GM23338 (cell line): ENCODE measurements around the gene VDAC1. TPM values are rescaled to one million over a fixed set of nuclear protein-coding genes. Genes with fewer than 3 reads are reported as not detected.
A peak's percentile ranks its signal among the peaks of the same experiment; 100 is the strongest.

Experiments used
- ATAC-seq: fragments of 200-7000 bp; cut with Tn5 transposase; 3 replicates; pipeline ENCODE4 v1.9.1; 2020
- DNase-seq: peaks from one replicate; pipeline ENCODE4 v3.0.0-alpha.2; 2015; ENCODE audit warnings: low spot score
- H2AFZ ChIP-seq: fragments of 200-600 bp; sonication (generic); 2 replicates; pipeline ENCODE4 v1.8.0; 2016; ENCODE audit warnings: antibody characterized with exemption, mild to moderate bottlenecking, moderate library complexity
- H3F3A ChIP-seq: fragments of 200-600 bp; sonication (generic); replicated peaks from 2 replicates; pipeline ENCODE4 v1.8.0; 2017; ENCODE audit warnings: antibody characterized with exemption, mixed run types, low read depth
- H3K27ac ChIP-seq: fragments of 200-600 bp; sonication (generic); 2 replicates; pipeline ENCODE4 v1.6.1; 2016; ENCODE audit warnings: low read depth
- H3K27me3 ChIP-seq: fragments of 200-600 bp; sonication (generic); 2 replicates; pipeline ENCODE4 v1.8.0; 2016; ENCODE audit warnings: mild to moderate bottlenecking, mixed run types, moderate library complexity; ENCODE audit not compliant: insufficient read depth
- H3K36me3 ChIP-seq: fragments of 200-600 bp; sonication (generic); 2 replicates; pipeline ENCODE4 v1.8.0; 2016; ENCODE audit warnings: mild to moderate bottlenecking; ENCODE audit not compliant: insufficient read depth
- H3K4me1 ChIP-seq: fragments of 200-600 bp; sonication (generic); 2 replicates; pipeline ENCODE4 v1.8.0; 2016; ENCODE audit warnings: mild to moderate bottlenecking, moderate library complexity; ENCODE audit not compliant: insufficient read depth
- H3K4me2 ChIP-seq: fragments of 200-600 bp; sonication (generic); 2 replicates; pipeline ENCODE4 v1.7.1; 2017; ENCODE audit warnings: mixed run types
- H3K4me3 ChIP-seq: fragments of 200-600 bp; sonication (generic); 2 replicates; pipeline ENCODE4 v1.6.1; 2016; ENCODE audit warnings: mixed run types
- H3K79me2 ChIP-seq: fragments of 200-600 bp; sonication (generic); replicated peaks from 2 replicates; pipeline ENCODE4 v1.8.0; 2017; ENCODE audit warnings: mild to moderate bottlenecking; ENCODE audit not compliant: insufficient read depth
- H3K9me2 ChIP-seq: fragments of 200-600 bp; sonication (generic); 2 replicates; pipeline ENCODE4 v1.8.0; 2017; ENCODE audit not compliant: insufficient read depth
- H4K20me1 ChIP-seq: fragments of 200-600 bp; sonication (generic); replicated peaks from 2 replicates; pipeline ENCODE4 v1.8.0; 2017; ENCODE audit warnings: mild to moderate bottlenecking; ENCODE audit not compliant: insufficient read depth
- H3K27ac Mint-ChIP-seq: 2 replicates; pipeline ENCODE4 v1.8.0; 2020; ENCODE audit warnings: inconsistent platforms, mild to moderate bottlenecking, moderate library complexity, mixed read lengths
- H3K27me3 Mint-ChIP-seq: 3 replicates; pipeline ENCODE4 v1.8.0; 2022; ENCODE audit warnings: low read depth, mild to moderate bottlenecking, moderate library complexity, mixed read lengths, inconsistent platforms; ENCODE audit not compliant: insufficient read depth, poor library complexity
- H3K36me3 Mint-ChIP-seq: 3 replicates; pipeline ENCODE4 v1.8.0; 2021; ENCODE audit warnings: low read depth, mild to moderate bottlenecking, inconsistent platforms, moderate library complexity, mixed read lengths
- H3K4me1 Mint-ChIP-seq: 3 replicates; pipeline ENCODE4 v1.8.0; 2020; ENCODE audit warnings: mild to moderate bottlenecking, inconsistent platforms, mixed read lengths
- H3K4me3 Mint-ChIP-seq: 3 replicates; pipeline ENCODE4 v1.8.0; 2021; ENCODE audit warnings: moderate library complexity, mild to moderate bottlenecking, inconsistent platforms, mixed read lengths
- H3K9me3 Mint-ChIP-seq: 3 replicates; pipeline ENCODE4 v1.8.0; 2020; ENCODE audit warnings: moderate library complexity, mild to moderate bottlenecking, inconsistent platforms, mixed read lengths
- STAT1 ChIP-seq: IDR thresholded peaks from one replicate; pipeline ENCODE4 v1.6.1; 2016; ENCODE audit warnings: antibody characterized with exemption; ENCODE audit not compliant: unreplicated experiment
- polyA plus RNA-seq: library from polyadenylated mRNA; unstranded; fragments of >200 nt; fragmentation: Nextera tagmentation; extraction: Ambion mirVana; gene quantifications from 2 replicates; pipeline ENCODE4 v1.2.1, GENCODE V29; 2016
- total RNA-seq: library from RNA; depleted of rRNA; stranded (reverse); fragments of >200 nt; shearing (Covaris generic); gene quantifications from 2 replicates; pipeline ENCODE4 v1.2.3, GENCODE V29; 2014
- TF ChIP-seq, protein P1 (sequence below): fragments of 250-450 bp; sonication (Bioruptor Pico); IDR thresholded peaks from 2 replicates; pipeline ENCODE4 v1.5.0; 2020; ENCODE audit warnings: mild to moderate bottlenecking, moderate library complexity
- TF ChIP-seq, protein P2 (sequence below): IDR thresholded peaks from 2 replicates; pipeline ENCODE4 v1.6.1; 2016; ENCODE audit warnings: antibody characterized with exemption

The VDAC1 gene
- total and polyA plus RNA-seq, 2 experiments from 2014 or later: 300 to 329 TPM

DNA sequence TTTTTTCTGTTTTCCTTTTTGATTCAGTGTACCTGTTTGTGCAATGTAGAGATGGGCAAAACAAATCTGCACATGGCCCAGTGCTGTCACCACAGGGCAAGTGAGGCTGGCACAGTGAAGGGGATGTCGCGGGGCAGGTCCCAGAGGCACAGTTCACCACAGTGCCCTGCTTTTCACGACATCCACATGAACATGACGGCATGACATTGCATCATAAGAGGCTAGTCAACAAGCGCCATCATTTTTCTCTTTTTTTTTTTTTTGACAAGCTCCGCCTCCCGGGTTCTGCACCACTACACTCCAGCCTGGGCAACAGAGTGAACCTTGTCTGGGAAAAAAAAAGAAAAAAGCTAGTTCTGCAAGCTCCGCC lies 42.9 kb upstream of the VDAC1 start:
- H3K4me1 Mint-ChIP-seq: peaks cover 37% of the 10 kb centered on the region
- H3K27me3 Mint-ChIP-seq: peaks cover 29% of the 10 kb centered on the region
- Histone ChIP-seq H3K27ac (no peak overlapping the region), H3K27me3 (no peaks in the 10 kb centered on the region), H2AFZ (0 out of 2 replicates have a peak overlapping the region, but pooled peaks have one; percentile 28), H3K4me1 (peaks cover 40% of the 10 kb centered on the region), H3K4me2 (peak overlapping the region; percentile 72), H4K20me1 (no peaks in the 10 kb centered on the region), H3F3A (peaks cover 4% of the 10 kb centered on the region), H3K36me3 (no peaks in the 10 kb centered on the region), H3K9me2 (no peaks in the 10 kb centered on the region), H3K79me2 (no peaks in the 10 kb centered on the region), H3K4me3 (no peak overlapping the region)
- no peak overlapping the region for H3K4me3 Mint-ChIP-seq
- no peaks in the 10 kb centered on the region for H3K9me3 Mint-ChIP-seq
- ATAC-seq (peak; percentile 4; the same call in 1 of the 3 replicates), DNase-seq (no peak)
- TF ChIP-seq, protein P1, sequence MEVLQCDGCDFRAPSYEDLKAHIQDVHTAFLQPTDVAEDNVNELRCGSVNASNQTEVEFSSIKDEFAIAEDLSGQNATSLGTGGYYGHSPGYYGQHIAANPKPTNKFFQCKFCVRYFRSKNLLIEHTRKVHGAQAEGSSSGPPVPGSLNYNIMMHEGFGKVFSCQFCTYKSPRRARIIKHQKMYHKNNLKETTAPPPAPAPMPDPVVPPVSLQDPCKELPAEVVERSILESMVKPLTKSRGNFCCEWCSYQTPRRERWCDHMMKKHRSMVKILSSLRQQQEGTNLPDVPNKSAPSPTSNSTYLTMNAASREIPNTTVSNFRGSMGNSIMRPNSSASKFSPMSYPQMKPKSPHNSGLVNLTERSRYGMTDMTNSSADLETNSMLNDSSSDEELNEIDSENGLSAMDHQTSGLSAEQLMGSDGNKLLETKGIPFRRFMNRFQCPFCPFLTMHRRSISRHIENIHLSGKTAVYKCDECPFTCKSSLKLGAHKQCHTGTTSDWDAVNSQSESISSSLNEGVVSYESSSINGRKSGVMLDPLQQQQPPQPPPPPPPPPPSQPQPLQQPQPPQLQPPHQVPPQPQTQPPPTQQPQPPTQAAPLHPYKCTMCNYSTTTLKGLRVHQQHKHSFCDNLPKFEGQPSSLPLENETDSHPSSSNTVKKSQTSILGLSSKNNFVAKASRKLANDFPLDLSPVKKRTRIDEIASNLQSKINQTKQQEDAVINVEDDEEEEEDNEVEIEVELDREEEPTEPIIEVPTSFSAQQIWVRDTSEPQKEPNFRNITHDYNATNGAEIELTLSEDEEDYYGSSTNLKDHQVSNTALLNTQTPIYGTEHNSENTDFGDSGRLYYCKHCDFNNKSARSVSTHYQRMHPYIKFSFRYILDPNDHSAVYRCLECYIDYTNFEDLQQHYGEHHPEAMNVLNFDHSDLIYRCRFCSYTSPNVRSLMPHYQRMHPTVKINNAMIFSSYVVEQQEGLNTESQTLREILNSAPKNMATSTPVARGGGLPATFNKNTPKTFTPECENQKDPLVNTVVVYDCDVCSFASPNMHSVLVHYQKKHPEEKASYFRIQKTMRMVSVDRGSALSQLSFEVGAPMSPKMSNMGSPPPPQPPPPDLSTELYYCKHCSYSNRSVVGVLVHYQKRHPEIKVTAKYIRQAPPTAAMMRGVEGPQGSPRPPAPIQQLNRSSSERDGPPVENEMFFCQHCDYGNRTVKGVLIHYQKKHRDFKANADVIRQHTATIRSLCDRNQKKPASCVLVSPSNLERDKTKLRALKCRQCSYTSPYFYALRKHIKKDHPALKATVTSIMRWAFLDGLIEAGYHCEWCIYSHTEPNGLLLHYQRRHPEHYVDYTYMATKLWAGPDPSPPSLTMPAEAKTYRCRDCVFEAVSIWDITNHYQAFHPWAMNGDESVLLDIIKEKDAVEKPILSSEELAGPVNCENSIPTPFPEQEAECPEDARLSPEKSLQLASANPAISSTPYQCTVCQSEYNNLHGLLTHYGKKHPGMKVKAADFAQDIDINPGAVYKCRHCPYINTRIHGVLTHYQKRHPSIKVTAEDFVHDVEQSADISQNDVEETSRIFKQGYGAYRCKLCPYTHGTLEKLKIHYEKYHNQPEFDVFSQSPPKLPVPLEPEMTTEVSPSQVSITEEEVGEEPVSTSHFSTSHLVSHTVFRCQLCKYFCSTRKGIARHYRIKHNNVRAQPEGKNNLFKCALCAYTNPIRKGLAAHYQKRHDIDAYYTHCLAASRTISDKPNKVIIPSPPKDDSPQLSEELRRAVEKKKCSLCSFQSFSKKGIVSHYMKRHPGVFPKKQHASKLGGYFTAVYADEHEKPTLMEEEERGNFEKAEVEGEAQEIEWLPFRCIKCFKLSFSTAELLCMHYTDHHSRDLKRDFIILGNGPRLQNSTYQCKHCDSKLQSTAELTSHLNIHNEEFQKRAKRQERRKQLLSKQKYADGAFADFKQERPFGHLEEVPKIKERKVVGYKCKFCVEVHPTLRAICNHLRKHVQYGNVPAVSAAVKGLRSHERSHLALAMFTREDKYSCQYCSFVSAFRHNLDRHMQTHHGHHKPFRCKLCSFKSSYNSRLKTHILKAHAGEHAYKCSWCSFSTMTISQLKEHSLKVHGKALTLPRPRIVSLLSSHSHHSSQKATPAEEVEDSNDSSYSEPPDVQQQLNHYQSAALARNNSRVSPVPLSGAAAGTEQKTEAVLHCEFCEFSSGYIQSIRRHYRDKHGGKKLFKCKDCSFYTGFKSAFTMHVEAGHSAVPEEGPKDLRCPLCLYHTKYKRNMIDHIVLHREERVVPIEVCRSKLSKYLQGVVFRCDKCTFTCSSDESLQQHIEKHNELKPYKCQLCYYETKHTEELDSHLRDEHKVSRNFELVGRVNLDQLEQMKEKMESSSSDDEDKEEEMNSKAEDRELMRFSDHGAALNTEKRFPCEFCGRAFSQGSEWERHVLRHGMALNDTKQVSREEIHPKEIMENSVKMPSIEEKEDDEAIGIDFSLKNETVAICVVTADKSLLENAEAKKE (CRISPR knock-in tag): no peak
- TF ChIP-seq, protein P2, sequence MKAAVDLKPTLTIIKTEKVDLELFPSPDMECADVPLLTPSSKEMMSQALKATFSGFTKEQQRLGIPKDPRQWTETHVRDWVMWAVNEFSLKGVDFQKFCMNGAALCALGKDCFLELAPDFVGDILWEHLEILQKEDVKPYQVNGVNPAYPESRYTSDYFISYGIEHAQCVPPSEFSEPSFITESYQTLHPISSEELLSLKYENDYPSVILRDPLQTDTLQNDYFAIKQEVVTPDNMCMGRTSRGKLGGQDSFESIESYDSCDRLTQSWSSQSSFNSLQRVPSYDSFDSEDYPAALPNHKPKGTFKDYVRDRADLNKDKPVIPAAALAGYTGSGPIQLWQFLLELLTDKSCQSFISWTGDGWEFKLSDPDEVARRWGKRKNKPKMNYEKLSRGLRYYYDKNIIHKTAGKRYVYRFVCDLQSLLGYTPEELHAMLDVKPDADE: no peak
- TF ChIP-seq STAT1: no peak
- no peaks in the 10 kb centered on the region for H3K36me3 Mint-ChIP-seq
- no peak overlapping the region for H3K27ac Mint-ChIP-seq
